Testis (tissue), 2 donors: Measurements from ENCODE around the gene PDCD10.

Source experiments
- CTCF ChIP-seq, 3 experiments: fragments of 450-650 bp in 2 of 3; fragments of 200-600 bp in 1 of 3; sonication (generic) in 1 of 3; IDR thresholded peaks; one replicate each; pipeline ENCODE4 v1.5.1; 2016 to 2019; ENCODE audit warnings: antibody characterized with exemption in 3 of 3, mild to moderate bottlenecking in 2 of 3, moderate library complexity in 1 of 3
- POLR2A ChIP-seq: fragments of 450-650 bp; IDR thresholded peaks from one replicate; pipeline ENCODE4 v1.6.1; 2017; ENCODE audit warnings: antibody characterized with exemption, mild to moderate bottlenecking, moderate library complexity

GRCh38 chr3:167714871-167715270, 19.8 kb downstream of the PDCD10 start:
- TF ChIP-seq CTCF (IDR thresholded peaks at IDR 0.05) (no peak), POLR2A (no peak)
